Cardiac muscle cell (in vitro differentiated cells and primary cell): ENCODE data around the gene HOXB1. TPM values are rescaled to one million over a fixed set of nuclear protein-coding genes. Genes with fewer than 3 reads are reported as not detected.
A peak's percentile ranks its signal among the peaks of the same experiment; 100 is the strongest.

ENCODE experiments used
- DNase-seq, 2 donors: peaks; one replicate each; pipeline versions ENCODE4 v3.0.0 to v3.0.0-alpha.2; 2010 to 2017; ENCODE audit warnings: low read depth in 1 of 2, low spot score in 1 of 2
- H3K27ac ChIP-seq: fragments of 200-600 bp; sonication (generic); 2 replicates; pipeline ENCODE4 v1.5.1; 2016
- H3K27me3 ChIP-seq: fragments of 200-600 bp; sonication (generic); 2 replicates; pipeline ENCODE4 v1.6.0; 2016; ENCODE audit warnings: control low read depth
- H3K36me3 ChIP-seq: fragments of 200-600 bp; sonication (generic); 2 replicates; pipeline ENCODE4 v1.5.1; 2016; ENCODE audit warnings: control low read depth
- H3K4me1 ChIP-seq: fragments of 200-600 bp; sonication (generic); 2 replicates; pipeline ENCODE4 v1.8.1; 2017; ENCODE audit warnings: low read depth, mild to moderate bottlenecking, mixed run types
- H3K4me3 ChIP-seq: fragments of 200-600 bp; sonication (generic); 2 replicates; pipeline ENCODE4 v1.5.1; 2016; ENCODE audit warnings: mild to moderate bottlenecking
- H3K9me3 ChIP-seq: fragments of 200-600 bp; sonication (generic); 2 replicates; pipeline ENCODE4 v1.5.1; 2017; ENCODE audit warnings: low read depth, mild to moderate bottlenecking, control low read depth
- CTCF ChIP-seq: IDR thresholded peaks from 2 replicates; pipeline ENCODE4 v1.5.1; 2012; ENCODE audit warnings: low read depth, mild to moderate bottlenecking, low read length
- polyA plus RNA-seq: library from polyadenylated mRNA; unstranded; fragments of >200 nt; fragmentation: Nextera tagmentation; extraction: Ambion mirVana; gene quantifications from 2 replicates; pipeline ENCODE4 v1.2.1, GENCODE V29; 2016
- total RNA-seq: library from RNA; depleted of rRNA; stranded (reverse); fragments of >200 nt; gene quantifications from 2 replicates; pipeline ENCODE4 v1.2.3, GENCODE V29; 2016

Gene HOXB1
- total and polyA plus RNA-seq, 2 experiments from 2014 or later: 6.6 to 9.1 TPM

- H3K27ac ChIP-seq: no peak overlapping the region
- peaks cover 81% of the 10 kb centered on the region for H3K27me3 ChIP-seq
- no peak for TF ChIP-seq CTCF
- peaks cover 49% of the 10 kb centered on the region for H3K4me1 ChIP-seq
- no peak for DNase-seq
- H3K9me3 ChIP-seq: no peaks in the 10 kb centered on the region
- H3K4me3 ChIP-seq: no peak overlapping the region
- no peaks in the 10 kb centered on the region for H3K36me3 ChIP-seq
Measured at GRCh38 chr17:48558057-48558830, 27.4 kb upstream of the HOXB1 start.

- no peak for TF ChIP-seq CTCF
- Histone ChIP-seq H3K27ac (peak overlapping the region; percentile 91), H3K9me3 (no peaks in the 10 kb centered on the region), H3K36me3 (no peaks in the 10 kb centered on the region), H3K27me3 (peaks cover 80% of the 10 kb centered on the region), H3K4me3 (peak overlapping the region; percentile 51), H3K4me1 (peaks cover 63% of the 10 kb centered on the region)
- no peak for DNase-seq
Measured at GRCh38 chr17:48556576-48557401, 26.0 kb upstream of the HOXB1 start.

GRCh38 chr17:48556229-48556575 lies 25.4 kb upstream of the HOXB1 start:
- no peak for TF ChIP-seq CTCF
- H3K9me3 ChIP-seq: no peaks in the 10 kb centered on the region
- peaks cover 67% of the 10 kb centered on the region for H3K4me1 ChIP-seq
- H3K4me3 ChIP-seq: peak overlapping the region; percentile 51
- DNase-seq: no peak
- peaks cover 80% of the 10 kb centered on the region for H3K27me3 ChIP-seq
- H3K27ac ChIP-seq: peak overlapping the region; percentile 91
- no peaks in the 10 kb centered on the region for H3K36me3 ChIP-seq

- Histone ChIP-seq H3K4me3 (peak overlapping the region; percentile 51), H3K4me1 (peaks cover 69% of the 10 kb centered on the region), H3K36me3 (no peaks in the 10 kb centered on the region), H3K9me3 (no peaks in the 10 kb centered on the region), H3K27ac (peak overlapping the region; percentile 91), H3K27me3 (peaks cover 78% of the 10 kb centered on the region)
- DNase-seq: peak; percentile 84 to 88
- no peak for TF ChIP-seq CTCF
Measured at GRCh38 chr17:48555258-48556228, 24.7 kb upstream of the HOXB1 start.
